GM13976 (cell line): ENCODE measurements around the gene IGF2R.

Source experiments
- DNase-seq: peaks from one replicate; pipeline ENCODE4 v3.0.0; 2012; ENCODE audit warnings: low spot score
- in situ Hi-C: fragments of 300-500 bp; cut with MboI; formaldehyde crosslinking; loops from one replicate; pipeline ENCODE4 v1.12.0; 2022; ENCODE audit warnings: low sequenced_read_pairs, mixed read lengths, inconsistent platforms; ENCODE audit not compliant: unreplicated experiment
- TF ChIP-seq, protein P1 (sequence below): IDR thresholded peaks from 2 replicates; pipeline ENCODE4 v1.5.1; 2012; ENCODE audit warnings: borderline replicate concordance, mild to moderate bottlenecking; ENCODE audit not compliant: insufficient read depth; ENCODE audit errors: extremely low read depth, missing control alignments, control extremely low read depth

IGF2R gene

DNA sequence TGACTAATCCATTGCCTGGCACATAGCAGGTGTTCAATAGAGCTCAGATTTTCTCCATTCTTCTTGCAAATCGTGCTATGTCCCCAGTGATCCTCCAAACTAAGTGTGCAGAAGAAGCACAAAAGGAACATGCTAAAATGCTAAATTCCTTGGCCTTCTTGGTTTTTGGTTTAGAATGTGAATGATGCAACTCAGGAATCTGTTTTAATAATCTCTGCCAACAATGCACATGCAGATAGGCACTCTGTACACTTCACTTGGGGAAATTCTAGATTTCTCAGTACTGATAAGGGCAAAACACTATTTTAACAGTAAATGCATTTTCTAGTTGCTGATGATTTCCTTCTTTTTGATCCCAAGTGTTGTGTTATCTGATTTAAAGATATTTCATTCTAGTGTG, 188.0 kb downstream of the IGF2R start:
- in situ Hi-C loops: no loop called here
- DNase-seq: no peak
- TF ChIP-seq, protein P1, sequence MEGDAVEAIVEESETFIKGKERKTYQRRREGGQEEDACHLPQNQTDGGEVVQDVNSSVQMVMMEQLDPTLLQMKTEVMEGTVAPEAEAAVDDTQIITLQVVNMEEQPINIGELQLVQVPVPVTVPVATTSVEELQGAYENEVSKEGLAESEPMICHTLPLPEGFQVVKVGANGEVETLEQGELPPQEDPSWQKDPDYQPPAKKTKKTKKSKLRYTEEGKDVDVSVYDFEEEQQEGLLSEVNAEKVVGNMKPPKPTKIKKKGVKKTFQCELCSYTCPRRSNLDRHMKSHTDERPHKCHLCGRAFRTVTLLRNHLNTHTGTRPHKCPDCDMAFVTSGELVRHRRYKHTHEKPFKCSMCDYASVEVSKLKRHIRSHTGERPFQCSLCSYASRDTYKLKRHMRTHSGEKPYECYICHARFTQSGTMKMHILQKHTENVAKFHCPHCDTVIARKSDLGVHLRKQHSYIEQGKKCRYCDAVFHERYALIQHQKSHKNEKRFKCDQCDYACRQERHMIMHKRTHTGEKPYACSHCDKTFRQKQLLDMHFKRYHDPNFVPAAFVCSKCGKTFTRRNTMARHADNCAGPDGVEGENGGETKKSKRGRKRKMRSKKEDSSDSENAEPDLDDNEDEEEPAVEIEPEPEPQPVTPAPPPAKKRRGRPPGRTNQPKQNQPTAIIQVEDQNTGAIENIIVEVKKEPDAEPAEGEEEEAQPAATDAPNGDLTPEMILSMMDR: no peak

DNA sequence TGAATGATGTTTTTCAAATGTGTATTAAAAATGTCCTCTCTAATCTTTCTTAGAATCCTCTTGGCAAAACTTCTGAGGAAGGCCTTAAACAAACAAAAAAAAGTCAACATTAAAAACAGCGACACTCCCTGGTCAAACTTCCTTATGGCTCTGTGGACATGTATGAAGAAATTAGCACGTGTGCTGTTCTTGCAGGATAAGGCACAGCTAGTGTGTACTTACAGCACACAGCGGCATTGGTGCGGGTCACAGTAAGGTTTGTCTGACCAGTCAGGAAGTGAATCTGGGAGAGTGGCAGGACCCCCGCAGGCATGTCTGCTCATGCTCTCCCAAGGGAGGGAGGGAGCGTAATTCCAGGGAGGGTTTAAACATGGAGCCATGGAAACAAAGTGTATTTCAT, 191.6 kb downstream of the IGF2R start:
- TF ChIP-seq, protein P1: no peak
- in situ Hi-C loops: no loop called here
- no peak for DNase-seq
